ENCODE results near the gene PPP1R26.

DNA sequence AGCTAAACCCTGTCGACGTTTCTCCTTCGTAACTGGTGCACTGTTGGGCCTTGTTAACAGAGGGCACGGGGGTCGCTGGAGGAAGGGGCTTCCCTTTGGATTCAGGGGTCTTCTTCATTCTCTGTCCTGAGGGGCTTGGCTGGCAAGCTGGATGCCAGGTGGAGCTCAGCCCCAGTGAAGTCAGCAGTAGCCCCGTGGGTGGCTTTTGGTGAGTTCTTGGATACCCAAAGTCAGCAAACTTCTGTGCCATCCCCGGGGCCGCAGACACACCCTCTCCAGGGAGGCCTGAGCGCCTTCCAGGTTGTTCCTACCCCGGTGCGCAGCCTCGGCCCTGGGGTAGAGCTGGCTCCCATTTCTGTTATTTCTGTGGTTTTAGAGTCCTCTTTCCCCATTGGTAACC, 54.1 kb downstream of the PPP1R26 start:
- TF ChIP-seq, protein P1, sequence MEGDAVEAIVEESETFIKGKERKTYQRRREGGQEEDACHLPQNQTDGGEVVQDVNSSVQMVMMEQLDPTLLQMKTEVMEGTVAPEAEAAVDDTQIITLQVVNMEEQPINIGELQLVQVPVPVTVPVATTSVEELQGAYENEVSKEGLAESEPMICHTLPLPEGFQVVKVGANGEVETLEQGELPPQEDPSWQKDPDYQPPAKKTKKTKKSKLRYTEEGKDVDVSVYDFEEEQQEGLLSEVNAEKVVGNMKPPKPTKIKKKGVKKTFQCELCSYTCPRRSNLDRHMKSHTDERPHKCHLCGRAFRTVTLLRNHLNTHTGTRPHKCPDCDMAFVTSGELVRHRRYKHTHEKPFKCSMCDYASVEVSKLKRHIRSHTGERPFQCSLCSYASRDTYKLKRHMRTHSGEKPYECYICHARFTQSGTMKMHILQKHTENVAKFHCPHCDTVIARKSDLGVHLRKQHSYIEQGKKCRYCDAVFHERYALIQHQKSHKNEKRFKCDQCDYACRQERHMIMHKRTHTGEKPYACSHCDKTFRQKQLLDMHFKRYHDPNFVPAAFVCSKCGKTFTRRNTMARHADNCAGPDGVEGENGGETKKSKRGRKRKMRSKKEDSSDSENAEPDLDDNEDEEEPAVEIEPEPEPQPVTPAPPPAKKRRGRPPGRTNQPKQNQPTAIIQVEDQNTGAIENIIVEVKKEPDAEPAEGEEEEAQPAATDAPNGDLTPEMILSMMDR (IDR thresholded peaks at IDR 0.05; ENCODE audit: low read length) = no peak
- TF ChIP-seq EZH2 (IDR thresholded peaks at IDR 0.05; ENCODE audit: borderline replicate concordance, low read length) = no peak
